ENCODE results near the gene ATP2B1.

ATP2B1 gene

DNA sequence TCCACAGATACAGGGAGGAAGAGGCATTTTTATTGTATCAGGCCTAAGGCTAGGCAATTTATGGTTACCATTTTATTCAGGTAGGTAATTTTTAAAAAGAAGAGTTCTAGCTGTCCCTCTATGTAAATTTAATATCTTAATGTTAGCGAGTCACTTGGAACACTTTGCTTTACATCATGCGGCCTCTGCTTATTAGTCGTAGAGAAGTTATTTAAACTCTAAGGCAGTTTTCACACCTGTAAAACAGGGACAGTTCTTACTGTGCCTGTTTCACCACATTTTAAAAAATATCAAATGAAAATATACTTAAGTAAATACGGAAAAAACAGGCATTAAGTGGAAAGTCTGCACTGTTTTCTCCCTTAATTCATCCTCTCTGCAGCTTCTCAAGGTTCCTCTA lies 111.4 kb downstream of the ATP2B1 start:
- no peak overlapping the region for H3K4me3 ChIP-seq (ENCODE audit: low read length, poor library complexity, severe bottlenecking)
- no peaks in the 10 kb centered on the region for H3K79me2 ChIP-seq (ENCODE audit: insufficient read depth, low read length)
- H3K36me3 ChIP-seq (ENCODE audit: insufficient read depth, low read length), result peaks cover 8% of the 10 kb centered on the region; the same call in 1 of the 2 replicates
- no peaks in the 10 kb centered on the region for H4K20me1 ChIP-seq (ENCODE audit: insufficient read depth, low read length, poor library complexity, severe bottlenecking)
- no peaks in the 10 kb centered on the region for H3K9me3 ChIP-seq (ENCODE audit: insufficient read depth, low read depth, low read length)
- H3K9ac ChIP-seq (ENCODE audit: low read depth, low read length, poor library complexity, severe bottlenecking), result no peak overlapping the region
- H3K27me3 ChIP-seq (ENCODE audit: insufficient read depth, low read length, poor library complexity, severe bottlenecking), result no peaks in the 10 kb centered on the region
- H3K4me2 ChIP-seq (ENCODE audit: low read depth, low read length, poor library complexity, severe bottlenecking), result no peak overlapping the region
- no peaks in the 10 kb centered on the region for H3K9me2 ChIP-seq (replicated peaks; ENCODE audit: low read depth, low read length)
- TF ChIP-seq, protein P1, sequence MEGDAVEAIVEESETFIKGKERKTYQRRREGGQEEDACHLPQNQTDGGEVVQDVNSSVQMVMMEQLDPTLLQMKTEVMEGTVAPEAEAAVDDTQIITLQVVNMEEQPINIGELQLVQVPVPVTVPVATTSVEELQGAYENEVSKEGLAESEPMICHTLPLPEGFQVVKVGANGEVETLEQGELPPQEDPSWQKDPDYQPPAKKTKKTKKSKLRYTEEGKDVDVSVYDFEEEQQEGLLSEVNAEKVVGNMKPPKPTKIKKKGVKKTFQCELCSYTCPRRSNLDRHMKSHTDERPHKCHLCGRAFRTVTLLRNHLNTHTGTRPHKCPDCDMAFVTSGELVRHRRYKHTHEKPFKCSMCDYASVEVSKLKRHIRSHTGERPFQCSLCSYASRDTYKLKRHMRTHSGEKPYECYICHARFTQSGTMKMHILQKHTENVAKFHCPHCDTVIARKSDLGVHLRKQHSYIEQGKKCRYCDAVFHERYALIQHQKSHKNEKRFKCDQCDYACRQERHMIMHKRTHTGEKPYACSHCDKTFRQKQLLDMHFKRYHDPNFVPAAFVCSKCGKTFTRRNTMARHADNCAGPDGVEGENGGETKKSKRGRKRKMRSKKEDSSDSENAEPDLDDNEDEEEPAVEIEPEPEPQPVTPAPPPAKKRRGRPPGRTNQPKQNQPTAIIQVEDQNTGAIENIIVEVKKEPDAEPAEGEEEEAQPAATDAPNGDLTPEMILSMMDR (conservative IDR thresholded peaks at IDR 0.05; ENCODE audit: low read length), result no peak
- no peak for TF ChIP-seq EZH2phosphoT487 (IDR thresholded peaks at IDR 0.05; ENCODE audit: borderline replicate concordance)
- H3K4me1 ChIP-seq (ENCODE audit: insufficient read depth, low read length, poor library complexity, severe bottlenecking), result no peaks in the 10 kb centered on the region
- no peak overlapping the region for H2AFZ ChIP-seq (ENCODE audit: low read length)
- no peaks in the 10 kb centered on the region for H3F3A ChIP-seq (ENCODE audit: low read depth)

DNA sequence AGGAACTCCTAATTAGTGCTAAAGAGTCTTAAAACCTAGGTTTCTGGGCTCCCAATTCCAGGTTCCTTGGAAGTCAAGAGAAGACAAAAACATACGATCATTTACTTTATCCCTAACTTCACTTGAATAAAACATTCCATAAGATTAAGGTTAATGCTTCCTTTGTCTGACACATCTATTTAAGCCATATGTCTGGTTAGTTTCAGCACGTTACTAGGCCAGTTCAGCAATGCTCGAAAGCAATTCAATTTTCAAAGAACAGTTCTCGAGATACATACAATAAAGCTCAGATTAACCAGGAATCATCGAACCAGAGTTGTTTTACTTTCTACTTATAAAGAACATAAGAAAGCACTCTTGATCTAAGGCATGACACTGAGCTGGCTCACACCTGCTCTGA lies 114.8 kb downstream of the ATP2B1 start:
- no peak overlapping the region for H3K4me2 ChIP-seq (ENCODE audit: low read depth, low read length, poor library complexity, severe bottlenecking)
- no peaks in the 10 kb centered on the region for H3K79me2 ChIP-seq (ENCODE audit: insufficient read depth, low read length)
- H3K4me3 ChIP-seq (ENCODE audit: low read length, poor library complexity, severe bottlenecking), result no peak overlapping the region
- H3K9me3 ChIP-seq (ENCODE audit: insufficient read depth, low read depth, low read length), result no peaks in the 10 kb centered on the region
- H3F3A ChIP-seq (ENCODE audit: low read depth), result no peaks in the 10 kb centered on the region
- H4K20me1 ChIP-seq (ENCODE audit: insufficient read depth, low read length, poor library complexity, severe bottlenecking), result no peaks in the 10 kb centered on the region
- H3K27me3 ChIP-seq (ENCODE audit: insufficient read depth, low read length, poor library complexity, severe bottlenecking), result no peaks in the 10 kb centered on the region
- H3K9me2 ChIP-seq (replicated peaks; ENCODE audit: low read depth, low read length), result no peaks in the 10 kb centered on the region
- no peak overlapping the region for H3K9ac ChIP-seq (ENCODE audit: low read depth, low read length, poor library complexity, severe bottlenecking)
- H3K4me1 ChIP-seq (ENCODE audit: insufficient read depth, low read length, poor library complexity, severe bottlenecking), result no peaks in the 10 kb centered on the region
- peaks cover 19% of the 10 kb centered on the region; the same call in 1 of the 2 replicates for H3K36me3 ChIP-seq (ENCODE audit: insufficient read depth, low read length)
- TF ChIP-seq, protein P1 (conservative IDR thresholded peaks at IDR 0.05; ENCODE audit: low read length), result no peak
- TF ChIP-seq EZH2phosphoT487 (IDR thresholded peaks at IDR 0.05; ENCODE audit: borderline replicate concordance), result no peak
- no peak overlapping the region for H2AFZ ChIP-seq (ENCODE audit: low read length)

DNA sequence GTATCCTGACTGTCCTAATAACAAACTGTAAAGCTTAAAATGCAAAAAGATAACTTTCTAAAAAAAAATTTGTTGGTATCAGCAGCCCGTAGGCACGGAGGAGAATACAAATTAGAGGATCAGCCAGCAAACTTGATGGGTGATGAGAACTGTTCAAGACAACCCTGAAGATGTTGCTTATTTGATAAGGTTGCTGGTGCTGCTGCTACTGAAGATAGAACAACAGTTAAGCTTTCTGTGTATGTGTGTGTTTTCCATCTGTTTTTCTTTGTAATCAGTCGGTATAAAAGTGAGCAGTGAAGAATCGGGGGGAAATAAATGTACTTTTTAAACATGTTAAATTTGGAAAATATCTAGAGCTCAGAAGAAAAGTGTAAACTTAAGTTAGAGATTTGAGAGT lies 115.4 kb downstream of the ATP2B1 start:
- no peak for TF ChIP-seq EZH2phosphoT487 (IDR thresholded peaks at IDR 0.05; ENCODE audit: borderline replicate concordance)
- TF ChIP-seq, protein P1 (conservative IDR thresholded peaks at IDR 0.05; ENCODE audit: low read length), result no peak
- H3K4me1 ChIP-seq (ENCODE audit: insufficient read depth, low read length, poor library complexity, severe bottlenecking), result no peaks in the 10 kb centered on the region
- H3K4me3 ChIP-seq (ENCODE audit: low read length, poor library complexity, severe bottlenecking), result no peak overlapping the region
- no peaks in the 10 kb centered on the region for H3K79me2 ChIP-seq (ENCODE audit: insufficient read depth, low read length)
- no peak overlapping the region for H3K9ac ChIP-seq (ENCODE audit: low read depth, low read length, poor library complexity, severe bottlenecking)
- no peaks in the 10 kb centered on the region for H3K9me2 ChIP-seq (replicated peaks; ENCODE audit: low read depth, low read length)
- no peak overlapping the region for H2AFZ ChIP-seq (ENCODE audit: low read length)
- no peaks in the 10 kb centered on the region for H3K27me3 ChIP-seq (ENCODE audit: insufficient read depth, low read length, poor library complexity, severe bottlenecking)
- peaks cover 18% of the 10 kb centered on the region; the same call in 1 of the 2 replicates for H3K36me3 ChIP-seq (ENCODE audit: insufficient read depth, low read length)
- no peaks in the 10 kb centered on the region for H3F3A ChIP-seq (ENCODE audit: low read depth)
- no peaks in the 10 kb centered on the region for H3K9me3 ChIP-seq (ENCODE audit: insufficient read depth, low read depth, low read length)
- no peaks in the 10 kb centered on the region for H4K20me1 ChIP-seq (ENCODE audit: insufficient read depth, low read length, poor library complexity, severe bottlenecking)
- no peak overlapping the region for H3K4me2 ChIP-seq (ENCODE audit: low read depth, low read length, poor library complexity, severe bottlenecking)
